LHCN-M2 (cell line): ENCODE measurements around the gene TNFRSF14. TPM values are rescaled to one million over a fixed set of nuclear protein-coding genes. Genes with fewer than 3 reads are reported as not detected.

Experiments used
- DNase-seq: peaks from one replicate; pipeline ENCODE4 v3.0.0-alpha.2; 2012; ENCODE audit warnings: low read depth
- total RNA-seq: library from RNA; depleted of rRNA; stranded (reverse); fragments of >200 nt; gene quantifications from 2 replicates; pipeline ENCODE4 v1.2.3, GENCODE V29; 2014

Gene TNFRSF14
- total RNA-seq, 1 experiment from 2014 or later, result 13.1 TPM

DNA sequence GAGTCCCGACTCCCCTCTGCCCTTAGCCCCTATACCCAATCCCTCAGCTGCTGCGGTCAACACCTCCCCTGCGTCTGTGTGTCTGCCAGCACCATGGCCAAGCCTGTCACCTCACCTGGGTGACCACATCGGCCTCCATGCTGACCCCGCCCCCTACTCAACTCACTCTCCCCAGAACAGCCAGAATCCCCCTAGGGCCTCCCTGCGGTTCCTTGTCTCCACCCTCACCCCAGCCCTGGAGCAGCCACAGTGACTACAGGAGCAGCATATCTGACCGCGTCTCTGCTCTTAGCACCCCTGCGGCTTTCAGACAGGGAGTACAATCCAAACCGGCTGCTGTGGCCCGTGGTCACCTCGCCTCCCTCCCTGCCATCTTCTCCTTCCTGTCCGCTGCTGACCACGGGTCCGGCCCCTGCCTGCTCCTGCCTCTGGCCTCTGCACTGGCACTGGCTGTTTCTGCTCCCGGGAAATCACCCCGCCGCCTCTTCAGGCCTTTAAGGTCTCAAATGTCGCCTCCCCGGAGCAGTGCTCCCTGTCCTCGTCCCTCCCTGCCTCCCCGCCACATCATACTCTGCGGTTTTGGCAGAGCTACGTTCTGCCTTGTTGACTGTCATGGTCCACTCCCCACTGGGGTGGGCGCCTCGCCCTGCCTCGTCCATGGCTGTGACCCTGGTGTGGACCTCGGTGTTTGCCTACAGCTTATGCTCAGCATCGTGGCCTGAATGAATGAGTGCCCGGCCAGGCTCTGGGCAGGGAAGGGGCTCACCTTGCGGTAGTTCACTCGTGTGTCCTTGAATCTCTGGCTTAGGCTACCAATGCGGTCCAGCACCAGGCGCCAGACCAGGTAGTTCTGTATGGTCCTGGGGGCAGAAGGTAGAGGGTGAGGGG, 41.5 kb downstream of the TNFRSF14 start:
- DNase-seq, result no peak

DNA sequence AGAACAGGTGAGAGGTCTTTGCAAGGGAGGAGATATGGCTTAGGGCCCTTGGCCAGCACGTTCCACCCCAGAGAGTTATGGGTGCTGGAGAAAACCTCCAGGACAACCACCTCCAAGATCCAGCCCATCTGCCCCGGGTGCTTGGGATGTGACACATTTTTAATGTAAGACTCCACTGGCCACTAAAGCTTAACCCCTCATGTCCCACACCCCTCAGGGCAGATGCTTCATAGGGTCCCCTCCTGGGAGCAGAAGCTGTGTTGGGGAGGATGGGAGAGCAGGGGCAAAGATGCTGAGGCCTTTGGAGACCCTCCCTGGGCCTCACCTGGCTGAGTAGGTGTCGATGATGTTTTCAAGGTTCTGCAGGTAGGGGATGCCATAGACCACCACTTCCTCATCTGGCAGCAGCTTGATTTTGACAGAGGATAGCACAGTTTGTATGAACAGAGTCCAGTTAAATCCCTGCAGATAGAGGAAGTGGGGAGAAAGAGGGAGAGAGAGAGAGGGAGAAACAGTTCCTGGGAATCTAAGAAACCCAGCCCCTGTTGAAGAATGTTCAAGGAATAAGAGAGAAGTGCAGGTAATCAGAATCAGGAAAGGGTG, 42.3 kb downstream of the TNFRSF14 start:
- no peak for DNase-seq

DNA sequence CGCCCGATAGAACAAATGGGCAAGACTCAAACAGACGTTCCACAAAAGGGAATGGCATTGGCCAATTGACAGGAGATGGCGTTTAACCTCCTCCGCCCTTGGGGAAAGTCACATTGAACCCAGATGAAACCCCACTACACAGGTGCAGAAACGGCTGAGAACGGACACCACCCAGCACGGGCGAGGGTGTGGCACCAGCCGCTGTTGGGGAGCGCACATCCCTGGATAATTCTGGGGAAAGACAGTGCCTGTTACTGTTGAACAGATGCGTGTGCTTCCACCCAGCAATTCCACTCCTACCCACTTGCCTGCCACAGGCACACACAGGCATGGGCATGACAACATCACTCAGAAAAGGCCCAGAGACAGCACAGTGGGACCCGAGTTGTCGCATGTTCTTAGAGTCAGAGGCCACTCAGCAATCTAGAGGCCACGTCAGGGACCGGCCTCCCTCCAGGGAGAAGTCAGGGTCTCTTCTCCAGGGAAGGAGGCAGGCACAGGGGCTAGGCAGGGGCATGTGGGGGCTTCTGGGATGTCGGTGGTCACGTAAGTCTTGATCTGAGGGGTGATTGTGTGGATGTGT, 45.6 kb downstream of the TNFRSF14 start:
- DNase-seq, result no peak

DNA sequence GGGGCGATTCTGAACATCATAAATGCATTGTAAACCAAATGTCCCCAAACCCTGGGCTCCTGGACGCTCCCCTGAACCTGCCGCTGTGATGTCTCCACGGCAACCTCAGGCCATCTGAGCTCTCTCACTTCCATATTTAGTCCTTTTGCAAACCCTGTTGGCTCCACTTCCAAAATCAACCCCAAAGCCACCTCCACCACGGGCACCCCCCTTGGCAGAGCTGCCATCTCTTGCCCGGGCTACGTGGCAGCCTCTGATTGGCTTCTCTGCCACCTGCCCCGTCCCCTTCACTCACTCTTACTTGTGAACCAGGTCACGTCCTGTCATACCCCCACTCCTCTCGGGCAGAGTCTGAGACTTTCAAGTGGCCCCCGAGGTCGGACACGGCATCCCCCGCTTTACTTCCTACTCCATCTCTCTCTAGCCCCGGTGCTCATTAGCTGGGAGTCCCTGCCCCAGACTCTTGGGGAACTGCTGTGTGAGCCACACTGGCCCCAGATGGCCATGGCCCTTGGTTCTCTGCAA, 46.2 kb downstream of the TNFRSF14 start:
- DNase-seq, result no peak

DNA sequence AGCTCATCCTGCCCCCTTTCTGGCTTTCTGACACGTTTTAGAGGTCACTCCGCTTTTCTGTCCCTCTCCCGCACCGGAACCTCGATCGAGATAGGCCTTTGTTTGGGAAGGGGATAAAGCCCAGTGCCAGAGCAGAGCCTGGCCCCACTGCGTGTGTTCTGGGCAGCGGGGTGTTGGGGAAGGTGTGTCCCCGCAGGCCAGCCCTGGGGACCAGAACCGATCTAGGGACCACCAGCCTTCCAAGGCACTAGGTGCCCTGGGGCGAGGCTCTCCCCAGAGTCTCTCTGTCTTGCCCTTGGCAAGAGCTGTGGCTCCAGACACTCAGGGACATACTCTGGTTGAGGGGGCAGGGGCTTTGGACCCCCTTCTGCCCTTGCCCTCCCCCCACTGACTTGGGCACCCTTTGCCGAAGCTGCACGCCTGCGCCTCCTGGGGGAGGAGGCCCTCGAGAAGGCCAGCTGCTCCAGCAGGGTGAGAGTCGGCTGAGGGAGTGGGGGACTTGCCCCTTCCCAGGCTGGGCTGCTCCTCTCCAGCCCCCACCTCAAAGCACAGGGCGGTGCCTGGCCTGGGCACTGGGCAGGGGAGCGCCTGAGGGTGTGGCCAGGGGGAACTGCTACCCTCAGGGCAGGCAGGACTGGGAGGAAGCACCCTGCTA, 46.8 kb downstream of the TNFRSF14 start:
- DNase-seq, result no peak

DNA sequence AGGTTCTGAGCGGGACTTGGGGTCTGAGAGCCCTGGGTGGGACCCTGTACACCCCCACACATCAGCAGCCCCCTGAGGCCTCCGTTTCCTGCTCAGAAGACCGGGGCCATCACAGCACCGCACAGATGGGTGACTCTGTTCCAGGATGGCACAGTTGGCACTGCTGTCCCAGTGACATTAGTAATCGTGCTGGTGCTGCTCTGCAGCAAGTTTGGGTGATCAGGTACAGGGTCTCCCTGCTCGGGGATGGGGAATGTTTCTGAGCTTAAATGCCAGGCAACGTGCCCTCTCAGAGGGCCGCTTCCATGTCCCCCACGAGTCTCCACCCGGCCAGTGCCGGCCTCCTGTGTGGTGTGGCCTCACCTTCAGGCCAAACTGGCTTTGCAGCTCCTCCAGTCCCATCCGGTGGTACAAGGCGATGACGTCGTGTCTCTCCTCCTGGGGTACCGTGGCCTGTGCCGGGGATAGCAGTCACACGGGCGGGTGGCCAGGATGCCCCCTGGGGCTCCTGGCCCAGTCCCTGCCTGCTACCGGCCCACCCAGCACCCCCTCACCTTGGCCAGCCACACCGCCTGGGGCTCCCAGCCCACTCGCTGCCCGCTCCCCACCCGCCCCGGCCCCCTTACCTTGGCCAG, 47.5 kb downstream of the TNFRSF14 start:
- no peak for DNase-seq

DNA sequence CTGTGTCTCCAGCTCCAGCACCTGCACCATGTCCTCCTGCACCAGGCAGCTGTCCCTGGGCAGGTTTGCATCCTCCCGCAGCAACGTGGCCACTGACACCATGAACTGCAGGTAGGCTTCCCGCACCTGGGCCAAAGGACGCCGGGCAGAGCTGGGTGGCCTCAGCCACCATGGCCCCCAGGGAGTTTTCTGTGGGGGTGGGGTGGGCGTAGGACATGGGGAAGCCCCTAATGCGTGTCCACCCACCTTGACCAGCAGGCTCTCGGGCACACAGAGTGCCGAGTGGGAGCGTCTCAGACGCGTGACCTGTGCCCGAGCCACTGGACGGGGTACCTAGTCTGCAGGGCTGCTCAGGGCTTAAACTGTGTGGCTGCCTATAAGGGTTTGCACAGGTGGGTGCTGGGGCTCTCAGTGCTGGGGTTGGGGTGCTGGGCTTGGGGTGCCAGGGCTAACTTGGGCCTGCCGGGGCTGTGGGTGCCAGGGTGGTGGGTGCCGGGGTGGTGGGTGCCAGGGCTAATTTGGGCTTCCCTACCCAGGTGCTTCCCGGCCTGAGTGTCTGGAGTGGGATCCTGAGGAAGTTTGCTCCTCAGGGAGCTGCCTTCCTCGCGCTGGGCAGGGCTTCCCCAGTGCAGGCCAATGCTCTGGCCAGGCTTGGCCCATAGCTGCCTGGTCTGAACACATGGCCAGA, 48.1 kb downstream of the TNFRSF14 start:
- no peak for DNase-seq

DNA sequence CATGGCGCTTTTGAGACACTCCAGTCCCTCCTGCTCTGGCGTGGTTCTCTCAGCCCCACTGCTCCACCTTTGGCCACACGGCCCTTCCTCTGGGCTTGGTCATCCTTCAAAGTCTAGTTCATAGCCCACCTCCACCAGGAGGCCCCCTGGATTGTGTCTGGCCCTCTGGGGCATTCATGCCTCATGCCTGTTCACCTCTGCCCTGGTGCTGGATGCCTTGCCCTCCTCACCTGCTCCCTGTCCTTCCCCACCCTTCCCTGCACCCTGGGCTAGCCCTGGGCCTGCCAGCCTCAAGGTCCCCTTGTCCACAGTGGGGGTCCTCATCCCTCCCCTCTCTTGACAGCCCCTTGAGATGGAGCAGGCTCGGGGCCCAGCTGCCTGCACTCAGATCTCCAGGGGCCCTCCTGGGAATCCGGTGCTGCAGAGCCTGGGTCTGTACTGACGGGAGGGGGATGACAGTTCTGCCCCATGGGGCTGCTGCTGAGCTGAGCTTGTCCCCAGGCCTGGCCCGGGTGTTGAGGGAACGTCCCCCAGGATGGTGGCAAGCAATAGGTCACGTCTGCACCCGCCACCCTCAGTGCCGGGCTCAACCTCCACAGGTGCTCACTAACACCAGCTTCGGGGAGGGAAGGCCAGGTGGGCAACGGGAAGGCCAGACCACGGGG, 48.8 kb downstream of the TNFRSF14 start:
- no peak for DNase-seq

DNA sequence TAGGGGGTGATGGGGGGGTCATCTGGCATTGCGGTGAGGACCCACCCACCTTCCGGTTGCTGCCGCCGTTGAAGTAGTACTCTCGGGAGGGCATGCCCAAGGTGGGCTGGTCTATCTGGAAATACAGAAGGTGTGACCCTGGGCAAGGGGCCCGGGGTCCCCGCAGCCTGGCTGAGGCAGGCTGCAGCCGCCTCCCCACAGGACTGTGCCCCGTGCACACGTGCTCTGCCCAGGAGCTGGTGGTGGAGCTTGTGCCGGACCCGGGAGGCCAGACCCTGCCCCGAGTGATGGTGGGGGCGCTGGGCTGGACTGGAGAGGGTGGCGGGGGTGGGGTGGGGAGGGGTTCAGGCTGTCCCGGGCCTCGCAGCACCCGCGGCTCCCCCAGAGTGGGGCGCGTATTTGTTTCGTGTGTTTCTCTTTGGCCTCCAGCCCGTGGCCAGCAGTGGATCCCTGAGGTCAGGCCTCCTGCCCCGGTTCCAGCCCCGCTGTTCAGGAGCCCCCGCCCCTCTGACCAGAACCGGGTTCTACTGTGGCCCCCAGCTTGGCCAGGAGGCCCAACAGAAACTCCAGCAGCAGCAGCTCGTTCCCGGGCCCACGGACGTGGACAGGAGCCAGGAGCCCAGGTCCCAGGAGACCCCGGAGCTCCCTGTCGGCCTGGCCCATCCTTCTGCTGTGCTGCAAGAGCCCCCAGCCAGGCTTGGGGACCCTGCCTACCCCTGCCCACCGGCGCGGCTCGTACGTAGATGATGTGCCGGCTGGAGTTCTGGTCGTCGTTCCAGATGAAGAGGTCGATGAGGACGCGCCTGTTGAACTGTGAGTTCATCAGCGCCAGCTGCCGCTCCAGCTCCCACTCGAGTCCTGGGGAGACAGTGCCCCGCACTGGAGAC, 49.6 kb downstream of the TNFRSF14 start:
- DNase-seq, result no peak

DNA sequence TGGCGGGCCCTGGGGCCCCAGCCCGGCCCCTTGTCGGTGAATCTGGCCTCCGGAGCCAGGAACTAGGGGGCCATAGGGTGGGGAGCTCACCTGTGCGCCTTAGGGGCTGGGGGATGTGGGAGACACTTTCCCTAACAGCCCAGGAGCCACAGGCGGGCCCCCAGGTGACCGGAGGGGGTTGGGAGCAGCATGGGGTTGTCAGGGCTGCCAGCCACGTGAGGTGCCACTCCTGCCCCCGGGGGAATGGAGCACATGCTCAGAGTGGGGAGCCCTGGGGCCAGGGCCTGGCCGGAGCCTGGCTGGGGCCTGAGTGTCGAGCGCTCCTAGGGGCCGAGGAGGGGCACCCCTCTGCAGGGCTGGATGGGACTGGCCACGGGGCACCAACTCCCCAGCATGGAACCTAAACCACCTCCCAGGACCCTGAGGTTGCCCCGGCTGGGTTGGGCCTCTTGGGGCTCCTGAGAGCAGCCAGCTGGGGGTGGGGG, 50.3 kb downstream of the TNFRSF14 start:
- no peak for DNase-seq

DNA sequence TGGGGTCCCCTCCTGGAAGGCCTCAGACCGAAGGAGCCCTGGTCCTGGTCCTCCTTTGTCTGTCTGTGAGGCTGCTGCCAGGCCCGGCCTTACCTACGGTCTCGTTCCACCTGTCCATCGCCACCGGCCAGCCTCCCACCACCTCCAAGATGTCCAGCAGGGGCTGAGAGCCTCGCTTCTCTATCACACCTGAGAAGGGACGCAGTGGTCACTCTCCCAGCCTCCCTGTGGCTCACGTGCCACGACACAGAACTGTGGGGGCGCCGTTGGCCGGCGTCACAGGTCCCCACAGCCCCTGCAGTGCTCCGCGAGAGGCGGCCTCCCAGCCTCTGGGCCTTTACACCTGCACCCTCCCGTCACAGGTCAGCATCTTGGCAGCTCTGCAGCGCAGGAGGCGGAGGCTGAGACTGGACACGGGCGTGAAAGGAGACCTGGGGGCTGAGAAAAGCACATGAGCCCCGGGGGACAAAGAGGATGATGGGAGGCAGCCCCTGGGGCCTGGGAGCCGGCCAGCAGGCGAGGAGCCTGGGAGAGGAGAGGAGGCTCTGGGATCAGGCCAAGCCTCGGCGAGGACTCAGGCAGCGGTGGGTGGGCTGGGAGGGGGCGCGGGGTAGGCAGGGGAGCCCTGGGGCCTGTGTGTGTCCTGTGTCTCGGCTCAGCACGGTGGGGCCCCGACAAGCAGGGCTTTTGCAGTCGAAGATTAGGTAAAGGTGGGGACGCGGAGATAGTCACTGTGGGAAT, 50.9 kb downstream of the TNFRSF14 start:
- no peak for DNase-seq

DNA sequence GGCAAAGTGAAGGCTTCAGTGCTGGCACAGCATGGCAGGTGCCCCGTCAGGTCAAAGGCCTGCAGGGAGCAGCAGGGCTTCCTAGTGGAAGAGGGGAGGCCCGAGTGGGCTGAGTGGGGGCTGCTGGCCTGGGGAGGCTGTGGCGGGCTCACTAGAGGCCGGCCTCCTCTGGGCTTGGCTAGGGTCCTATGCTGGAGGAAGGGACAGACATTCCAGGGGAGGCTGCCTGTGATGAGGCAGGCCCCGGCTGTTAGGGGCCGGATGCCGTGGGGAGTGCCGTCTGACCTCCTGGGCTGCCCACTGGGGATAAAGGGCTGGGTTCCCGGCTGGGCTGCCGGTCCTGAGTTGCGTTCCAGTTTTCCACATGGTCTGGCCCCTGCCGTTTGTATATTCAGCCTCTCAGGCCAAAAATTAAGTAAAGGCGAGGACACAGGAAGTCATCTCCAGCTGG, 51.5 kb downstream of the TNFRSF14 start:
- no peak for DNase-seq

DNA sequence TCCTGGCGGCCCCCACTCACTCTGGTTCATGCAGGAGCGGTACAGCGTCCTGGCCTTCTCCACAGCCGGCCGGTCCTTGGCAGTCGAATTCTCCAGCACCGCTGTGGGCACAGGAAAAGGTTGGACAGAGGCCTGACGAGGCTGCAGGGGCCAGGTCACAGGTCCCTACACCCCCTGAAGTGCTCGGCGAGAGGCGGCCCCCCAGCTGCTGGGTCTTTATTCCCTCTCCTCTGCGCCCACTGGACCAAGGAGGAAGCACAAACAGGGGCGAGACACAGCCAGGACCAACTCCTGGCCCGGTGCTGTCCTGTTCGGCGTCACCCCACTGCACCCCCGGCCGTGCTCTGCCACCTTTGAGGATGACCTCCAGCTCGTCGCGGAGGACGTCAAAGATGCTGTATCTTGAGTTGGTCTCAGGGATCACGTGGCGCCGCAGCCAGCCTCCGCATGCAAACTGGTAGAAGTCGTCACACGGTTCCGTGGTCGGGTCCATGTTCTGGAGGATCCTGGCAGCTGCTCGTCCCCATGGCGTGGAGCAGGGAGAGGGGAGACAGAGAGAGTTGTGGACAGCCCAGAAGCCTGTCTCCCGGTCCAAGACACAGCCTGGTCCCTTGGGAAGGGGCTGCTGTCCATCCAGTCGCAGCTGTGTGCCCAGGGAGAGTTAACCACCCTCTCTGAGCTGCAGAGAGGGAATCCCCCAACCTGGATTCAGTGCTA, 53.3 kb downstream of the TNFRSF14 start:
- no peak for DNase-seq

DNA sequence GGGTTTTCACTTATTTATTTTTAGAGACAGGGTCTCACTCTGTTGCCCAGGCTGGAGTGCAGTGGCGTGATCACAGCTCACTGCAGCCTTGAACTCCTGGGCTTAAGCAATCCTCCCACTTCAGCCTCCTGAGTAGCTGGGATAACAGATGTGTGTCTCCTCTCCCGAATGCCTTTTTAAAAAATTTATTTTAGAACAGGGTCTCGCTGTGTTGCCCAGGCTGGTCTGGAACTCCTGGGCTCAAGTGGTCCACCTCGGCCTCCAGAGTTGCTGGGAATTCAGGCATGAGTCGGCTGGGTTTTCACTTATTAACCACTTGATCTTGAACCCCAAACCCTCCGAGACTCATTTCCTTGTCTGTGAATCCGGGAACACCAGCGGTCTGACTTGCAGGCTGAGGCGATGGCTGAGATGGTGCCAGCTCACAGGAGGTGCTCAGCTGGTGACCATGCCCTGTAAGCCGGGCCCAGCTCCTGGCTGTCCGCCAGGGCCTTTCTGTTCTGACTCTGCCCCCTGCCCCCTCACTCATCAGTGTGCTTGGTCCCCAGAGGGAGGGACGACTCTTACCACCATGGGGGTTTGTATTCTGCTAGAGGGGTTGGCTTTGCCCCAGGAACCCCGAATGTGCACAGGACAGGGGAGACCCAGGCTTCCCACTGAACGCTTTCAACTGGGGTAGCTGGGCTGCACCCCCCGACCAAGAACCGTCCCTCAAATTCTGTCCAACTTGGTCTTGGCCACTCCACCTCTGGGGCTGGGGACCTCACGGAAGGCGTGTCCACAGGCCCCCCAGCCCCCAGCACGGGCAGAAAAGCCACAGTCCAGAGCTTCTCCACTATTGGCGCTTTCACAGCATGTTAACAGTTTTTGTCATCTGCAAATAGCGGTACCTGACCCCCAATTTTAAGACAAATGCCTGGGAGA, 54.1 kb downstream of the TNFRSF14 start:
- no peak for DNase-seq

DNA sequence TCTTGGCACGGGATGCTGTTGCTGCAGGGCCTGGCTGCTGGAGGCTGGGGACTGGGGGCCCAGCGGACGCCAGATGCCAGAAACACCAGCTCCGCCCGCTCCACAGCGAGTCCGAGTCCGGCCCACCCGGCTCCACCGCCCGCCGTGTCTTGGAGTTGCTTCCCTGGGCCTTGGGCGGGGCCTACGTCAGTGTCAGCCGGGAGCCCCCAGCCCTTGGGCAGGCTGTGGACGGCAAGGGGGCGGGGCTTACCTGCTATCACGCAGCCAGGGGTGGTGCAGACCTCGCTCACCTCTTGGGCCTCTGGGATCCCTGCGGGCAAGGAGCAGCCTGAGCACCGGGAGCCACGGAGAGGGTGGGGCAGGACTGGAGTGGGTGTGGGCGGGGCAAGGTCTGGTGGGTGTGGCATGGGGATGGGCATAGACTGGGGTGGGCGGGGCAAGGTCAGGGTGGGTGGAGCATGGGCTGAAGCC, 54.9 kb downstream of the TNFRSF14 start:
- no peak for DNase-seq
